VCaP (cell line): Measurements from ENCODE around the gene PPP2R3A.
A peak's percentile ranks its signal among the peaks of the same experiment; 100 is the strongest.

Experiments
- H3K27ac ChIP-seq: fragments of 450-650 bp; 2 replicates; pipeline ENCODE4 v1.5.1; 2017
- CTCF ChIP-seq: fragments of 450-650 bp; conservative IDR thresholded peaks from 2 replicates; pipeline ENCODE4 v1.5.1; 2017; ENCODE audit warnings: mild to moderate bottlenecking, moderate library complexity

PPP2R3A gene

GRCh38 chr3:135997554-135998320 lies 32.2 kb downstream of the PPP2R3A start:
- no peak for TF ChIP-seq CTCF
- H3K27ac ChIP-seq: no peak overlapping the region

- TF ChIP-seq CTCF: no peak
- no peak overlapping the region for H3K27ac ChIP-seq
Measured at GRCh38 chr3:136008221-136008620, 42.7 kb downstream of the PPP2R3A start.

- H3K27ac ChIP-seq: no peak overlapping the region
- TF ChIP-seq CTCF: no peak
Measured at GRCh38 chr3:136008732-136009470, 43.4 kb downstream of the PPP2R3A start.

- no peak for TF ChIP-seq CTCF
Measured at GRCh38 chr3:136018876-136019275, 53.3 kb downstream of the PPP2R3A start.

GRCh38 chr3:136021803-136022202 lies 56.3 kb downstream of the PPP2R3A start:
- TF ChIP-seq CTCF: no peak
- peak overlapping the region; percentile 47; the same call in 1 of the 2 replicates for H3K27ac ChIP-seq

More at GRCh38 chr3:136018876-136019275, 53.3 kb downstream of the PPP2R3A start:
- no peak overlapping the region for H3K27ac ChIP-seq

- TF ChIP-seq CTCF: no peak
- peak overlapping the region; percentile 47 for H3K27ac ChIP-seq
Measured at GRCh38 chr3:136022529-136023263, 57.2 kb downstream of the PPP2R3A start.

DNA sequence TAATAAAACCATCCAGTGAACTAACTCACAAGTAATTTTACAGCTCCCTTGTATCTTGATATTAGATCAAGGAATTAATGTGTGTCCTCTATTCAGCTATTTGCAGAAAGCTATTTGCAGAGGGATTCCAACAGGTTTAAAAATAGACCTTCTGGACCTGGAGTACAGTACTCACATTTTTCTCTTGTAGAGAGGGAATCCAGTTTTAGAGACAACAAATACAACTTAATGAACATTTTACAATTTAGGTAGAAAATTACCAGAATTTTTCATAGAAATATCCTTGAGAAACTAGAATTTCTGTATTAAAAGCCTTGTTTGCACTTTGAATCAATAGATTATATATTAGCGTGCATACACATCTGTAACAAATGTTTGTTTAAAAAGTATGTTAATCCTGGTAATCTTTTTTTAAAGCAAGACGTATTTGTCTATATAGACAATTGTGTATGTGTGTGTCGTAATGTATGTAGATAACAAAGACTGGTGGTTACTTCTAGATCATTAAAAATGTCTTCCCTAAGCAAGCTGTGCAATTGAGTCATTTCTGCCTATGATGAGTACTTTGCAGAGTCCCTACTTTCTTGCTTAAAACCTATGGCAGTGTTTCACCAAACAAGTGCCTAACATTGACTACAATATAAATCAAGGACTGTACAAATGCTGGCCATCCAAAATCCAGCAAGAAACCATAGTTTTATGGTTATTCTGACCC lies 57.9 kb downstream of the PPP2R3A start:
- H3K27ac ChIP-seq: peak overlapping the region; percentile 47
- TF ChIP-seq CTCF: no peak
